Trophoblast cell (in vitro differentiated cells and primary cell): Measurements from ENCODE around the gene LDLRAD3.
A peak's percentile ranks its signal among the peaks of the same experiment; 100 is the strongest.

Experiments used
- DNase-seq, 2 donors: peaks; one replicate each; pipeline ENCODE4 v3.0.0-alpha.2; 2016
- H2AFZ ChIP-seq: 2 replicates; pipeline ENCODE4 v1.6.1; 2013; ENCODE audit warnings: low read length, moderate library complexity, mild to moderate bottlenecking; ENCODE audit not compliant: insufficient read depth, poor library complexity
- H2AK5ac ChIP-seq: 2 replicates; pipeline ENCODE4 v1.6.1; 2013; ENCODE audit warnings: mild to moderate bottlenecking, low read length
- H2BK120ac ChIP-seq: 2 replicates; pipeline ENCODE4 v1.6.1; 2013; ENCODE audit warnings: low read length, mild to moderate bottlenecking, moderate library complexity; ENCODE audit not compliant: insufficient read depth, poor library complexity
- H2BK12ac ChIP-seq: 2 replicates; pipeline ENCODE4 v1.6.1; 2013; ENCODE audit warnings: mild to moderate bottlenecking, low read length, moderate library complexity
- H2BK5ac ChIP-seq: 2 replicates; pipeline ENCODE4 v1.6.1; 2013; ENCODE audit warnings: low read length, low read depth, moderate library complexity, mild to moderate bottlenecking; ENCODE audit not compliant: poor library complexity
- H3K14ac ChIP-seq: 2 replicates; pipeline ENCODE4 v1.6.1; 2013; ENCODE audit warnings: mild to moderate bottlenecking, low read length
- H3K18ac ChIP-seq: 2 replicates; pipeline ENCODE4 v1.6.1; 2013; ENCODE audit warnings: mild to moderate bottlenecking, low read length
- H3K23ac ChIP-seq: 2 replicates; pipeline ENCODE4 v1.6.1; 2013; ENCODE audit warnings: low read length
- H3K27ac ChIP-seq: 2 replicates; pipeline ENCODE4 v1.5.1; 2013; ENCODE audit warnings: low read depth, mild to moderate bottlenecking, inconsistent platforms, low read length, moderate library complexity
- H3K27me3 ChIP-seq: 2 replicates; pipeline ENCODE4 v1.6.1; 2013; ENCODE audit warnings: inconsistent platforms, mild to moderate bottlenecking, low read length, moderate library complexity; ENCODE audit not compliant: insufficient read depth
- H3K36me3 ChIP-seq, 2 experiments: 1 replicate in 1 of 2; 2 replicates in 1 of 2; pipeline ENCODE4 v1.6.1; 2013; ENCODE audit warnings: low read length in 2 of 2, mild to moderate bottlenecking in 2 of 2, moderate library complexity in 1 of 2; ENCODE audit not compliant: insufficient read depth in 2 of 2, control insufficient read depth in 1 of 2
- H3K4ac ChIP-seq: 2 replicates; pipeline ENCODE4 v1.6.1; 2013; ENCODE audit warnings: low read depth, mild to moderate bottlenecking, low read length, moderate library complexity
- H3K4me1 ChIP-seq, 2 experiments: 1 replicate in 1 of 2; 2 replicates in 1 of 2; pipeline ENCODE4 v1.6.1; 2013; ENCODE audit warnings: low read length in 2 of 2, mild to moderate bottlenecking in 2 of 2, moderate library complexity in 1 of 2; ENCODE audit not compliant: insufficient read depth in 2 of 2, control insufficient read depth in 1 of 2
- H3K4me2 ChIP-seq: 2 replicates; pipeline ENCODE4 v1.6.1; 2013; ENCODE audit warnings: inconsistent platforms, mild to moderate bottlenecking, low read length, moderate library complexity
- H3K4me3 ChIP-seq: 2 replicates; pipeline ENCODE4 v1.5.1; 2013; ENCODE audit warnings: mild to moderate bottlenecking, low read depth, low read length, inconsistent platforms
- H3K79me1 ChIP-seq: one replicate; pipeline ENCODE4 v1.6.1; 2013; ENCODE audit warnings: low read length
- H3K79me2 ChIP-seq: 2 replicates; pipeline ENCODE4 v1.6.1; 2013; ENCODE audit warnings: low read length, mild to moderate bottlenecking; ENCODE audit not compliant: control insufficient read depth, insufficient read depth, poor library complexity
- H3K9ac ChIP-seq: 2 replicates; pipeline ENCODE4 v1.6.1; 2013; ENCODE audit warnings: mild to moderate bottlenecking, low read length
- H3K9me3 ChIP-seq: 2 replicates; pipeline ENCODE4 v1.6.1; 2013; ENCODE audit warnings: low read depth, mild to moderate bottlenecking, control low read depth, inconsistent platforms, low read length; ENCODE audit not compliant: insufficient read depth
- H4K12ac ChIP-seq: 2 replicates; pipeline ENCODE4 v1.6.1; 2013; ENCODE audit warnings: low read depth, mild to moderate bottlenecking, low read length, moderate library complexity
- H4K8ac ChIP-seq: 2 replicates; pipeline ENCODE4 v1.6.1; 2013; ENCODE audit warnings: low read depth, mild to moderate bottlenecking, low read length, moderate library complexity
- H4K91ac ChIP-seq: one replicate; pipeline ENCODE4 v1.6.1; 2013; ENCODE audit warnings: low read depth, mild to moderate bottlenecking, low read length, moderate library complexity
- WGBS: extraction: QIAGEN DNeasy Blood & Tissue Kit; methylation state at CpG from one replicate; pipeline ENCODE4 v1.1.7; 2013; ENCODE audit warnings: missing lambda C conversion rate; ENCODE audit not compliant: insufficient read length, insufficient coverage; ENCODE audit errors: extremely low coverage; 5-methylcytosine and 5-hydroxymethylcytosine counted together

The LDLRAD3 gene

DNA sequence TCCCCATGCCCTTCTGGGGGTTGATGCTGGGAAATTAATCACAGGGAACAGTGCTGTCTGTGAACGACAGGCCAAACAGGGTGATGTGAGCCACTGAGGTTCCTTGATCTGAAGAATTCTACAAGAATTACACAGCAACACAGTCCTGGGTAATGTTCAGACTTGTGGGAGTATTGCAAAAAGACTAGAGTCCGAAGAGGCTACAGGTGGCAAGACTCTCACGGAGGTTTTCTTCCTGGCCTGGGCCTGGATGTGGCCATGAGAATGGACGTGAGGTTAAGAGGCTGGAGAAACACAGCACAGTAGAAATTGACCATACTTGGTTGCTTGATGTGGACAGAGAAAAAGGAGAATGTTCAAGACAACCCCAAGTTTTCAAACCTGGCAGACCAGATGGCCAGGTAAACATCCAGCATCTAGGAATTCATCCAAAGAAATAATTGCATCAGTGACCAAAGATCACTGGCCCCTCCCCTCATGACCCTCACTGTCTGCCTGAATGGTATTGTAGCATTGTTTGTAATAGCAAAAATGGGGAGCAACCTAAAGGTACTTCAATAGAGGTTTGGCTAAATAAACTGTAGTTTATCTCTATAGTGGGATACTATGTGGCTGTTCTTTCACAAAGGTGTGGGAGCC, 274.5 kb downstream of the LDLRAD3 start:
- H2BK12ac ChIP-seq = no peak overlapping the region
- H3K79me2 ChIP-seq = no peaks in the 10 kb centered on the region
- no peak overlapping the region for H2AFZ ChIP-seq
- H3K4me3 ChIP-seq = no peak overlapping the region
- H3K79me1 ChIP-seq = peaks cover 4% of the 10 kb centered on the region
- no peak overlapping the region for H2BK120ac ChIP-seq
- no peak overlapping the region for H3K27ac ChIP-seq
- H3K9me3 ChIP-seq = no peaks in the 10 kb centered on the region
- DNase-seq = no peak
- H3K36me3 ChIP-seq = no peaks in the 10 kb centered on the region
- H3K18ac ChIP-seq = no peak overlapping the region
- no peak overlapping the region for H3K23ac ChIP-seq
- no peak overlapping the region for H2BK5ac ChIP-seq
- peaks cover 15 to 21% of the 10 kb centered on the region in 2 experiments for H3K4me1 ChIP-seq
- H2AK5ac ChIP-seq = no peak overlapping the region
- H3K27me3 ChIP-seq = no peaks in the 10 kb centered on the region
- no CpG with 5 or more reads among the region's 4 CpGs for WGBS
- no peak overlapping the region for H3K4me2 ChIP-seq
- no peak overlapping the region for H4K91ac ChIP-seq
- no peak overlapping the region for H3K9ac ChIP-seq
- no peak overlapping the region for H3K14ac ChIP-seq
- H4K12ac ChIP-seq = no peak overlapping the region
- H3K4ac ChIP-seq = no peak overlapping the region
- no peak overlapping the region for H4K8ac ChIP-seq

DNA sequence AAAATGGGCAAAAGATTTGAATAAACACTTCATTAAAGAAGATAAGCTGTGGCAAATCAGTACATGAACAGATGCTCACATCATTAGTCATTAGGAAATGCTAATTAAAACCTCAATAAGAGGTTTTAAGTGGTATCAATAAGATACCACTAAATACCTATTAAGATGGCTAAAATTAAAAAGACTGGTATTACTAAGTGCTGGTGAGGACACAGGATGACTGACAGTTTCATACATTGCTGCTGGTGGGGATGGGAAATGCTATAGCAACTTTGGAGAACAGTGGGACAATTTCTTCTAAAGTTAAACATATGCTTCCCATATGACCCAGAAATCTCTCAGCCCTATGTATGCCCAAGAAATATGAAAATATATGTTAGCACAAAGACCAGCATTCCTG, 276.1 kb downstream of the LDLRAD3 start:
- no peak overlapping the region for H2BK120ac ChIP-seq
- H3K27ac ChIP-seq = no peak overlapping the region
- H3K4me3 ChIP-seq = no peak overlapping the region
- no peak overlapping the region for H3K23ac ChIP-seq
- H3K27me3 ChIP-seq = no peaks in the 10 kb centered on the region
- H4K91ac ChIP-seq = no peak overlapping the region
- H2AK5ac ChIP-seq = no peak overlapping the region
- H2BK12ac ChIP-seq = no peak overlapping the region
- no peak for DNase-seq
- H3K9me3 ChIP-seq = no peaks in the 10 kb centered on the region
- H3K4me2 ChIP-seq = no peak overlapping the region
- H3K79me2 ChIP-seq = no peaks in the 10 kb centered on the region
- H2AFZ ChIP-seq = no peak overlapping the region
- no peak overlapping the region for H3K9ac ChIP-seq
- no peak overlapping the region for H3K14ac ChIP-seq
- no peak overlapping the region for H4K8ac ChIP-seq
- no peaks in the 10 kb centered on the region for H3K79me1 ChIP-seq
- peaks cover 4 to 7% of the 10 kb centered on the region in 2 experiments for H3K4me1 ChIP-seq
- H2BK5ac ChIP-seq = no peak overlapping the region
- H3K4ac ChIP-seq = no peak overlapping the region
- no peak overlapping the region for H4K12ac ChIP-seq
- H3K36me3 ChIP-seq = no peaks in the 10 kb centered on the region
- no peak overlapping the region for H3K18ac ChIP-seq

DNA sequence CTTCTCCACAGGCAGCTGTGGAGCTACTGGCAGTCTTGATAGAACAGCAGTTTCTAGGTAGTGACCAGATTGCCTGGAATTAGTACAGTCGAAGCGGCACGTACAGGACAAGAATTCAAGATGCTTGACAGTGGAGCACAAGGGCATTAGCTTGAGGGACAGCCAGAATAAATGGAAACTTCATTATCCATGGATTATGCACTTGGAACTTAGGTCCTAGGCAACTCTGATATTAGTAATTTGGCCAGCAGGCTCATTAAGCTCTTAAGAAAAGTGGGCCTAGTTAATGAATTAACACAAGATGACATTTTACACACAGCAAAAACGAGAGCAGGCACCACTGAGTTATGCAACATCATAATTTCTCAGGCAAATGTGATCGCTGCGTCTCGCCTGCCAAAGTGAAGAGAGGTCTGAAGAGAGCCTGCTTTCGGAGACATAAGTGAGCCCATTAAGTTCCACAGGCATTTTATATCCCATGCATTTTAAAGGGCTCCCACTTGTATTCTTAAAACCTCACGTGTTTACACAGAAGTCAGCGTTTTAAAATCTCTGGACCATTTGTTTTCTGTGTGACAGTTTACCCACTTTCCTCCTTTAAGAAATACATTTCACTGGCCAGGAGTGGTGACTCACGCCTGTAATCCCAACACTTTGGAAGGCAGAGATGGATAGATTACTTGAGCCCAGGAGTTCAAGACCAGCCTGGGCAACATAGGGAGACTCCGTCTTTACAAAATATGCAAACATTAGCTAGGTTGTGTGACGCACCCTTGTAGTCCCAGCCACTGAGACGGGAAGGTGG, 279.2 kb downstream of the LDLRAD3 start:
- Histone ChIP-seq H2BK5ac (no peak overlapping the region), H3K36me3 (peaks cover 0 to 3% of the 10 kb centered on the region in 2 experiments), H3K18ac (no peak overlapping the region), H3K4ac (no peak overlapping the region), H2BK12ac (no peak overlapping the region), H3K27ac (no peak overlapping the region), H2AK5ac (no peak overlapping the region), H2BK120ac (no peak overlapping the region), H3K4me2 (no peak overlapping the region), H4K8ac (no peak overlapping the region), H2AFZ (no peak overlapping the region), H3K14ac (no peak overlapping the region), H4K12ac (no peak overlapping the region), H3K79me1 (no peaks in the 10 kb centered on the region), H3K27me3 (no peaks in the 10 kb centered on the region), H4K91ac (no peak overlapping the region), H3K9me3 (peaks cover 2% of the 10 kb centered on the region), H3K23ac (no peak overlapping the region), H3K79me2 (no peaks in the 10 kb centered on the region), H3K4me3 (no peak overlapping the region), H3K4me1 (no peaks in the 10 kb centered on the region), H3K9ac (no peak overlapping the region)
- WGBS = no CpG with 5 or more reads among the region's 14 CpGs
- DNase-seq = peak; percentile 50 to 72

DNA sequence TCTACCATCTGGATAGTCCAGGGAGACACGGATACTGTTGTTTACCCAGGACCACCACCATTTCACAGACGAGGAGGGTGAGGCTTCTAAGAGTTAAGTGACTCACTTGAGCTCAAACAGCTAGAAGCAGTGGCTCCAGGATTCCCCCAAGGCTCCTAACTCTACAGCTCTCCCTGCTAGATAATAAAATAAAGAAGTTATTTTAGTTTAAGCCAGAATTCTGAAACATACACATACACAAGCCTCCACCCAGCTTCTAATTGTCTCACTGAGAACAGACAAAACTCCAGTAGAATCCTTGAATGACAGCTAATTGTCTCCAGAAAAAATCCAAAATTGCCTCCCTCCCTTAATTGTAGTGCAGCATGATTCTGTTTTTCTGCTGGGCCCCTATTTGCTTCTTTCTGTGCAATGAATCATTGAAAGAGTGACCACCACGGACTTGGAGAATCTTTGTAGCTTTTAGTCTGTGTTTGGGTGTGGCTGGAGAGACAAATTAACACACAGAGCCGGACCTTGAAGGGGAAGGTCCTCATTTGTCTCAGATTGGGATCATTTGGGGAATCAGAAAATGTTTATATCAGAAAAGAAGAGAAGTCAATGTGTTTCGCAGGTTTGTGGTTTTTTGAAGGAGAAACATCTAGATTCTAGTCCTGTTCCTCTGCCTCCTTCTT, 280.5 kb downstream of the LDLRAD3 start:
- Histone ChIP-seq H4K8ac (no peak overlapping the region), H4K12ac (no peak overlapping the region), H3K9ac (no peak overlapping the region)

More for the DNA sequence above, 280.5 kb downstream of the LDLRAD3 start:
- no peak overlapping the region for H4K91ac ChIP-seq
- WGBS = no CpG with 5 or more reads among the region's 5 CpGs
- peaks cover 0 to 3% of the 10 kb centered on the region in 2 experiments for H3K36me3 ChIP-seq
- no peak overlapping the region for H2BK5ac ChIP-seq
- no peaks in the 10 kb centered on the region for H3K79me2 ChIP-seq
- no peak overlapping the region for H3K14ac ChIP-seq
- no peak overlapping the region for H3K4me3 ChIP-seq
- no peak overlapping the region for H3K23ac ChIP-seq
- H3K27me3 ChIP-seq = no peaks in the 10 kb centered on the region
- H3K27ac ChIP-seq = no peak overlapping the region
- no peaks in the 10 kb centered on the region for H3K79me1 ChIP-seq
- no peak for DNase-seq
- no peak overlapping the region for H2AFZ ChIP-seq
- peaks cover 2% of the 10 kb centered on the region for H3K9me3 ChIP-seq
- no peak overlapping the region for H2BK120ac ChIP-seq
- H3K18ac ChIP-seq = no peak overlapping the region
- H3K4me2 ChIP-seq = no peak overlapping the region
- no peak overlapping the region for H2BK12ac ChIP-seq
- no peak overlapping the region for H2AK5ac ChIP-seq
- peaks cover 4 to 5% of the 10 kb centered on the region in 2 experiments for H3K4me1 ChIP-seq
- no peak overlapping the region for H3K4ac ChIP-seq
